CD4-positive, alpha-beta T cell (primary cell): Measurements from ENCODE around the gene NEK5. TPM values are rescaled to one million over a fixed set of nuclear protein-coding genes. Genes with fewer than 3 reads are reported as not detected.

Source experiments
- ATAC-seq: fragments of 200-7000 bp; cut with Tn5 transposase; one replicate; pipeline ENCODE4 v1.10.0; 2022; ENCODE audit warnings: mild to moderate bottlenecking; ENCODE audit not compliant: poor library complexity
- CTCF ChIA-PET: fragments of 350-600 bp; sonication (Branson Sonifier 250); formaldehyde crosslinking; loops from one replicate; lab custom pipeline; 2021; ENCODE audit warnings: antibody characterized with exemption, inconsistent platforms; lab: Charles Lee
- POLR2A ChIA-PET: fragments of 350-600 bp; sonication (Branson Sonifier 250); formaldehyde crosslinking; loops from one replicate; lab custom pipeline; 2021; ENCODE audit warnings: antibody characterized with exemption, inconsistent platforms; lab: Charles Lee
- DNase-seq, 14 experiments: peaks; one replicate each; pipeline ENCODE4 v3.0.0-alpha.2; 2013 to 2020; ENCODE audit warnings: mixed read lengths in 2 of 14
- H3K27ac ChIP-seq, 2 donors: one replicate each; pipeline versions ENCODE4 v1.5.1 to v1.7.0; 2013; ENCODE audit warnings: low read length in 2 of 2, low read depth in 1 of 2, mild to moderate bottlenecking in 1 of 2
- H3K27me3 ChIP-seq, 2 experiments: 1 replicate in 1 of 2; 2 replicates in 1 of 2; pipeline versions ENCODE4 v1.6.1 to v1.7.0; 2013; ENCODE audit warnings: low read length in 2 of 2, control low read depth in 1 of 2, mild to moderate bottlenecking in 1 of 2, moderate library complexity in 1 of 2; ENCODE audit not compliant: insufficient read depth in 2 of 2, control insufficient read depth in 1 of 2
- H3K36me3 ChIP-seq: one replicate; pipeline ENCODE4 v1.6.1; 2013; ENCODE audit warnings: low read length, control low read depth; ENCODE audit not compliant: insufficient read depth
- H3K4me1 ChIP-seq: one replicate; pipeline ENCODE4 v1.6.1; 2013; ENCODE audit warnings: low read length, control low read depth; ENCODE audit not compliant: insufficient read depth
- H3K4me3 ChIP-seq: one replicate; pipeline ENCODE4 v1.5.1; 2013; ENCODE audit warnings: mild to moderate bottlenecking, low read length, moderate library complexity
- H3K9me3 ChIP-seq, 2 experiments: 1 replicate in 1 of 2; 2 replicates in 1 of 2; pipeline versions ENCODE4 v1.6.1 to v1.7.0; 2013; ENCODE audit warnings: low read length in 2 of 2, mild to moderate bottlenecking in 2 of 2, control low read depth in 1 of 2, moderate library complexity in 1 of 2; ENCODE audit not compliant: control insufficient read depth in 1 of 2, insufficient read depth in 1 of 2
- H3K27ac Mint-ChIP-seq: one replicate; pipeline ENCODE4 v1.8.0; 2020; ENCODE audit warnings: mixed read lengths
- H3K27me3 Mint-ChIP-seq: one replicate; pipeline ENCODE4 v1.8.0; 2021; ENCODE audit warnings: mixed read lengths
- H3K36me3 Mint-ChIP-seq: one replicate; pipeline ENCODE4 v1.8.0; 2021; ENCODE audit warnings: low read depth, mixed read lengths
- H3K4me1 Mint-ChIP-seq: one replicate; pipeline ENCODE4 v1.8.0; 2021; ENCODE audit warnings: low read depth, mixed read lengths
- H3K4me3 Mint-ChIP-seq: one replicate; pipeline ENCODE4 v1.8.0; 2020; ENCODE audit warnings: mild to moderate bottlenecking, mixed read lengths
- H3K9me3 Mint-ChIP-seq: one replicate; pipeline ENCODE4 v1.8.0; 2020; ENCODE audit warnings: mixed read lengths
- intact Hi-C, 2 experiments: fragments of 100-400 bp; cut with DNase I in 1 of 2; cut with micrococcal nuclease in 1 of 2; formaldehyde crosslinking; loops; one replicate each; pipeline versions ENCODE4 v1.15.1 to v1.9.0; 2023 to 2025; cut with DNase I, micrococcal nuclease
- total RNA-seq, 174 experiments: library from RNA in 2 of 174; stranded (reverse) in 2 of 174; gene quantifications; one replicate each; pipeline ENCODE4 v1.2.3 and lab custom pipeline; 2021 to 2026
- TF ChIP-seq, protein P1 (sequence below): fragments of 200-600 bp; IDR thresholded peaks from one replicate; pipeline ENCODE4 v1.8.0; 2022; ENCODE audit warnings: antibody characterized with exemption, mild to moderate bottlenecking

The NEK5 gene
- total RNA-seq, 2 experiments from 2014 or later: 0.08 TPM; not detected in 1

DNA sequence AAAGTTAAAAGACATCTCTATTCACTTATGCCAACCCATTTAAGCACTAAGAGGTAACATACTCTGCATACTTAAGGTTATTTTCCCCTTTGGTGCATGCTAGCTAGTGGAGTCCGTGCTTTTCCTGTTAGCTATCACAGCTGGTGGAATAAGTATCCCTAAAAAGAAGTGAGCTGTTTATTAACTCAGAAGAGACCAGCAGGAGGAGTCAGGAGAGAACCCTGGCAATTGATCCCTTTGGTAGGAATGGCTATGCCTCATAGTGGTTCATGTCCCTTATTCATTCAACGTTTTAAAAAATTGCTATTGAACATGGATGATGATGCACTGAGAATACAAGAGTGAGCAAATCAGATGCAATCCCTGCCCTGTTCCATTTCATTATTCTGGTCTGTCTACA is 12.4 kb upstream of the NEK5 start:
- Histone ChIP-seq H3K36me3 (no peaks in the 10 kb centered on the region), H3K4me3 (no peak overlapping the region), H3K9me3 (no peaks in the 10 kb centered on the region), H3K27ac (no peak overlapping the region), H3K4me1 (no peaks in the 10 kb centered on the region), H3K27me3 (no peaks in the 10 kb centered on the region)
- CTCF ChIA-PET: no interaction called here
- POLR2A ChIA-PET: no interaction called here
- peaks cover 49% of the 10 kb centered on the region for H3K36me3 Mint-ChIP-seq
- H3K27ac Mint-ChIP-seq: no peak overlapping the region
- ATAC-seq: no peak
- intact Hi-C loops: no loop called here
- H3K4me1 Mint-ChIP-seq: no peaks in the 10 kb centered on the region
- TF ChIP-seq, protein P1, sequence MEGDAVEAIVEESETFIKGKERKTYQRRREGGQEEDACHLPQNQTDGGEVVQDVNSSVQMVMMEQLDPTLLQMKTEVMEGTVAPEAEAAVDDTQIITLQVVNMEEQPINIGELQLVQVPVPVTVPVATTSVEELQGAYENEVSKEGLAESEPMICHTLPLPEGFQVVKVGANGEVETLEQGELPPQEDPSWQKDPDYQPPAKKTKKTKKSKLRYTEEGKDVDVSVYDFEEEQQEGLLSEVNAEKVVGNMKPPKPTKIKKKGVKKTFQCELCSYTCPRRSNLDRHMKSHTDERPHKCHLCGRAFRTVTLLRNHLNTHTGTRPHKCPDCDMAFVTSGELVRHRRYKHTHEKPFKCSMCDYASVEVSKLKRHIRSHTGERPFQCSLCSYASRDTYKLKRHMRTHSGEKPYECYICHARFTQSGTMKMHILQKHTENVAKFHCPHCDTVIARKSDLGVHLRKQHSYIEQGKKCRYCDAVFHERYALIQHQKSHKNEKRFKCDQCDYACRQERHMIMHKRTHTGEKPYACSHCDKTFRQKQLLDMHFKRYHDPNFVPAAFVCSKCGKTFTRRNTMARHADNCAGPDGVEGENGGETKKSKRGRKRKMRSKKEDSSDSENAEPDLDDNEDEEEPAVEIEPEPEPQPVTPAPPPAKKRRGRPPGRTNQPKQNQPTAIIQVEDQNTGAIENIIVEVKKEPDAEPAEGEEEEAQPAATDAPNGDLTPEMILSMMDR: no peak
- H3K9me3 Mint-ChIP-seq: no peaks in the 10 kb centered on the region
- DNase-seq: no peak
- no peak overlapping the region for H3K4me3 Mint-ChIP-seq
- no peaks in the 10 kb centered on the region for H3K27me3 Mint-ChIP-seq

DNA sequence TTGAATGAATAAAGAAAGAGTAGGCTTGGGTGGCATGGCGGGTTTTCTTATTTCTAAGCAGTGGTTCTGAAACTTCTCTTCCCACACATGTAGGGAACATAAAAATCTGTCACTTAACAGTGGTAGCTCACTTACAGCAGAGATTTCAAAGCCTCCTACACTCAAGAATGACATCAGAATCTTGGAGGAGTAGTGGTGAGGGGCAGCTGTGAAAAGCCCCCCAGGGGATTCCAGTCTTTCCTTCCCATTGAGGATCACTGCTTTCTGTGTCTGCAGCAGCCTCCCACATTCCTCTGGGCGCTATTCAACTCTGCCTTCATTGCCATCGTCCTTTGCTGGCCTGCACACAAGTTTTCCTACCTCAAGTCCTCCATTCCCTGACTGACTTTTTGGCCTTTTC is 8.6 kb upstream of the NEK5 start:
- intact Hi-C loops: no loop called here
- H3K36me3 ChIP-seq: no peaks in the 10 kb centered on the region
- H3K4me1 ChIP-seq: no peaks in the 10 kb centered on the region
- H3K4me3 ChIP-seq: no peak overlapping the region
- CTCF ChIA-PET: no interaction called here
- H3K4me3 Mint-ChIP-seq: no peak overlapping the region
- no peaks in the 10 kb centered on the region for H3K4me1 Mint-ChIP-seq
- no peak overlapping the region for H3K27ac ChIP-seq
- ATAC-seq: no peak
- no peaks in the 10 kb centered on the region for H3K27me3 Mint-ChIP-seq
- H3K9me3 ChIP-seq: no peaks in the 10 kb centered on the region
- no peak overlapping the region for H3K27ac Mint-ChIP-seq
- H3K27me3 ChIP-seq: no peaks in the 10 kb centered on the region
- H3K36me3 Mint-ChIP-seq: peaks cover 57% of the 10 kb centered on the region
- TF ChIP-seq, protein P1: no peak
- no peak for DNase-seq
- no peaks in the 10 kb centered on the region for H3K9me3 Mint-ChIP-seq
- POLR2A ChIA-PET: no interaction called here

DNA sequence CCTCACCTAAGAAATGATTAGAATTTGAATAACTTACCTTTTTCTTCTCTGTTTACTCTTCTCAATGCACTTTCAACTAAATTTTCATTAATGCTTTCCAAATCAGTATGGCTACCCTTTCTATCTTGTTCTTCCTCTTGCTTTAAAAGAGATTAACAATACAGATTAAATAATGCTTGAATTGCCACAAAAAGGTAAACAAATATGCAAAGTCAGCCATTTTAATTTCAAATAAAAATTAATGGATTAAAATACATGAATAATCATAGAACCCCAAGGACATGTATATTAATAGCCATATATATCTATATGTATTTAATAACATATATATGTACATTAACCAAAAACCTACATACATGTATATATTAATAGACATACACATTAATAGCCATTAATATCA is 7.9 kb upstream of the NEK5 start:
- Histone ChIP-seq H3K27ac (no peak overlapping the region), H3K9me3 (no peaks in the 10 kb centered on the region), H3K27me3 (no peaks in the 10 kb centered on the region), H3K4me3 (no peak overlapping the region), H3K4me1 (no peaks in the 10 kb centered on the region), H3K36me3 (no peaks in the 10 kb centered on the region)
- no peak overlapping the region for H3K27ac Mint-ChIP-seq
- POLR2A ChIA-PET: no interaction called here
- H3K4me1 Mint-ChIP-seq: no peaks in the 10 kb centered on the region
- no peak overlapping the region for H3K4me3 Mint-ChIP-seq
- DNase-seq: no peak
- H3K9me3 Mint-ChIP-seq: no peaks in the 10 kb centered on the region
- no peaks in the 10 kb centered on the region for H3K27me3 Mint-ChIP-seq
- intact Hi-C loops: no loop called here
- peaks cover 60% of the 10 kb centered on the region for H3K36me3 Mint-ChIP-seq
- no peak for ATAC-seq
- TF ChIP-seq, protein P1: no peak
- CTCF ChIA-PET: no interaction called here
